ENCODE measurements around the gene NCSTN.
"Not testable (repeated sequence)": the region's sequence is repeated elsewhere in the genome, so short reads cannot be mapped to it uniquely, and the experiment has no call there.

Gene NCSTN

GRCh38 chr1:160373696-160374095, 30.5 kb downstream of the NCSTN start:
- DNase-seq: no peak

GRCh38 chr1:160374306-160375110, 31.3 kb downstream of the NCSTN start:
- no peak for DNase-seq

DNA sequence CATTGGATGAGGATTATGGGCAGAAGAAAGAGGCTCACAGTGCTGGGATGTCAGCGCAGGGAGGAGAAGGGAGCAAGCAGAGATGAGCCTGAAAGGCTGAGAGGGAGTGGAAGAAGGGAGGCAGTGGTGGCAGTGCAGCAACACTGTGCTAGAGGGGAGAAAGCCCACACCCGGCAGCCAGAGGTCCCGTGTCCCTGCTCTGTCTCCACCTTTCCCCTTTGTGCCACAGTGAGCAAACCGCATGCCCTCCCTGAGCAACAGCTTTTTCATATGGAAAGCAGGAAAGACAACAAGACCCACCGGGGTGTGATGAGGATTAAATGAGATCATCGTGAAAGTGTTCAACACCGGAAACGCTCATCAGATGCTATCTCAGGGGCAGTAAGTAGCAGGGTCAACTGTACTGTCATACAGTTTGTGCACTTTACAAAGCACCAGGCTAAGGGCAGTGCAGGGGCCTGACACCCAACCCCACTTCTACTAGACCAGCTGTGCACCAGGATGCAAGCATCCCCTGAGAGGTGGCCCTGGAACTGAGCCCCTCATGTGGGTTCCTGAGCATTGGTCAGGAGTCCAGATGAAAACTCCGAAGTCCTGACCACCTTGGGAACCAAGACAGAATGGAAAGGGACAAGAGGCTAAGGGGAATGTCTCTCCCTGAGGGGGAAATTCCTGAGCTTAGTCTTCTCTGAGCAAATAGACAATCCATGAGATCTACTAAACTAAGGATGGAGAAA, 32.8 kb downstream of the NCSTN start:
- DNase-seq: no peak

GRCh38 chr1:160376525-160377131, 33.4 kb downstream of the NCSTN start:
- no peak for DNase-seq

GRCh38 chr1:160377585-160378206, 34.5 kb downstream of the NCSTN start:
- no peak for DNase-seq

GRCh38 chr1:160384812-160385211, 41.6 kb downstream of the NCSTN start:
- DNase-seq: not testable (repeated sequence)

DNA sequence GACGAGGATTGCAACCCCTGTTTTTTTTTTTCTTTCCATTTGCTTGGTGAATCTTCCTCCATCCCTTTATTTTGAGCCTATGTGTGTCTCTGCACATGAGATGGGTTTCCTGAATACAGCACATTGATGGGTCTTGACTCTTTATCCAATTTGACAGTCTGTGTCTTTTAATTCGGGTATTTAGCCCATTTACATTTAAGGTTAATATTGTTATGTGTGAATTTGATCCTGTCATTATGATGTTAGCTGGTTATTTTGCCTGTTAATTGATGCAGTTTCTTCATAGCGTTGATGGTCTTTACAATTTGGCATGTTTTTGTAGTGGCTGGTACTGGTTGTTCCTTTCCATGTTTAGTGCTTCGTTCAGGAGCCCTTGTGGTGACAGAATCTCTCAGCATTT, 45.2 kb downstream of the NCSTN start:
- DNase-seq: not testable (repeated sequence)

- no peak for DNase-seq
These were observed 51.5 kb downstream of the NCSTN start for GRCh38 chr1:160394673-160395072.

GRCh38 chr1:160397651-160398050, 54.5 kb downstream of the NCSTN start:
- no peak for DNase-seq

DNA sequence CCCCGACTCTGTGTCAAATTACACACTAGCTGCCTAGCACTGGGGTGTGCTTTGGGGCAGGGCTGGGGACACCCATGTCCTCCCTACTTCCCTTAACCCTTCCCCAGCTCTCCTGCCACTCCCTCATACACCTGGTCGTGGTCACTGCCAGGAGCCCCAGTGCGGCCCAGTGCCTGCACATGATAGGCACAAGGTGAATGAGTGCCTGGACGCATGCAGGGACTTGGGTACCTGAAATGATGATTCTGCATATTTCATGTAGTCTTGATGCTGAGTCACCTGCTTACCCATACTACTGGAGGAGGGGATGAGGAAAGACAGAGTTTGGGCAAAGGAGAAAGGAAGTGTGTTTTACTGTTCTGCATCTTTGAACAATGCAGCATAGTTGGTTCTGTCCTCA, 55.6 kb downstream of the NCSTN start:
- DNase-seq: no peak

- DNase-seq: no peak
These were observed 56.5 kb downstream of the NCSTN start for GRCh38 chr1:160399544-160400222.

DNA sequence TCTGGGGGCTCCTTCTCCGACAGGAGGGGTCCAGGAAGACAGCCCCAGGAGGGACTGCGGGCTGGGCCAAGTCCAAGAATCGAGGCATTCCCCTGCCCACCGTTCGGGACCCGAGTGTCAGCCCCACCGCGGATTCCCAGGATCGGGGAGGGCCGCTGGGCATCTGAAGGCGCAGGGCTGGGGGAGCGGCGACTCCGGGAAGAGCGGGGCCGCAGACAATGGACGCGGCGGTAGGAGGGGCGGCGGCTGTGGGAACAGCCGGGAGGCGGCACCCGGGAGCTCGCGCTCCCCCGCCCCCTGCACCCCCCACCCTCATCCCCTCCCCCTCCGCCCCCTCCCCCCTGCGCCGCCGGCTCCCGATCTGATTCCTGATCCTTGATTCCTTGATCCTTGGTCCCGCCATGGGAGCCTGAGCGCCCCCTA, 57.1 kb downstream of the NCSTN start, which contains the start of gene VANGL2:
Gene VANGL2, plus strand, starts transcription at position 342 of the 423 bp plus-strand sequence. CDS start 15,274 bp downstream, outside the sequence.
- DNase-seq: no peak

DNA sequence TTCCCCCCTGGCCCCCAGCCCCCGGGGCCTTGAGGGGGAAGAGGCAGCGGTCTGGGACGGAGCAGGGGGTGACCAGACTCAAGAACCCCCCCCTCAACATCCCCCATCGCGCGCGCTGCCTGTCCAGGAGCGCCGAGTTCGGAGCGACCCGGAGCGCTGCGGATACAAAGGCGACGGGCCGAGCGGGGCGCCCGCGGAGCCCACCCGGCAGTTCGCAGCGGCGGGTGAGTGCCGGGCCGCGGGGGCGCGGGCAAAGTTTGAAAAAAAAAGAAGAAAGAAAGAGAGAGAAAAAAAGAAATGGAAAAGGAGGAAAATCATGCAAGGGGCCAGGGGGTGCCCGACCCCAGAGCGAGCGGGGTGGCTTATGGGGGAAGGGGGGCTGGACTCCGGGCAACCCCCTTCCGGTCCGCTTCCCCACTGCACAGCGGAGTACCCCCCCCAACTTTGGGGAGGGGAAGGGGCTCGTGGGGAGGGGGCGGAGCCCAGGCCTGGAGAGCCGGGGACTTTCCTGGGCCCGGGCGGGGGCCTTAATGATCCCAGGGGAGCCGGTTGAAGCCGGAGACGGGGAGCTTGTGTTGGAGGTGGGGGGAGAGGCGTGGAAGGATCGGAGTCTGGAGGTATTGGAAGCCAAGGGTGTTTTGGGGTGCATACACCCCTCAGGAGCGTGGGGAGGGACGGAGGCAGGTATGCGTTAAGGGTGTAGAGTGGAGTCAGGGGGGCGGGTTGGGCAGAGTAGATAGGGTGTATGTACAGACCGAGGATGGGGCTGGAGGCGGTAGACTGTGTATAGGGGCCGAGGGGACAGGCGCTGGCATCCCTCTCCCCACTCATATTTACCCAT, 57.7 kb downstream of the NCSTN start:
- DNase-seq: no peak

GRCh38 chr1:160401487-160401805, 58.3 kb downstream of the NCSTN start:
- DNase-seq: no peak

GRCh38 chr1:160402001-160402795, 59.0 kb downstream of the NCSTN start:
- no peak for DNase-seq

DNA sequence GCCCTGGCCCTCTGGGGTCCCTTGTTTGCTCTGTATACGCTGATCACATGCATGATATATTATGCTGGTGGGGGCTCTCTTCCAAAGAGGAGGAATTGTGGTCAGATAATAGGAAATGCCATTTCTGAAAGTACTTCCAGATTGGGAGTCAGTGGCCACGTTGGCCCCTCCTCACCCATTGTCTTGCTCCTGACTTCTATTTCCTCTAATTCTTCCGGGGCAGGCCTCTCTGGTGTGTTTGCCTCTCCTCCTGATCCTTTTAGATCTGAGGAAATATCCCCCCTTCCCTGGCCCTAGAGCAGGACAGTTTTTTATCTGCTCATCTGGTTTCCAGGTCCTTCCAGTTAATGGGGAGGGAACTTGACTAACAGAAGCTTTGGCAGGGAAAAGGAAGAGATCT, 60.1 kb downstream of the NCSTN start:
- no peak for DNase-seq

DNA sequence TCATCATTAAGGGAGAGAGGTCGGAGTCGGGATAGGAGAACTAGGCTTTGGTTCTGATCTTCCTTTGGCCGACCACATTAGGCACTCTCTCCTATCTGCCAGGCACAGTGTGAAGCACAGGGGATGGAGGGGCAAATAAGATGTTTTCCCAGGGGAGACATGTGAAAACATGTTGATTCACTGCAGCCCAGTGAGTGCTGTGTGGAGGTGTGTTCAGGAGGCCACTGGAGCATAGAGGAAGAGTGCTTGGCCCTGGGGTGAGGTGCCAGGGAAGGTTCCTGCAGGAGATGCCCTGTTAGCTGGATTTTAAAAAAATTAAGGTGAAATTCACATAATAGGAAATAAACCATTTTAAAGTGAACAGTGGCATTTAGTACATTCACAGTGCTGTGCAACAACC, 60.9 kb downstream of the NCSTN start:
- no peak for DNase-seq

DNA sequence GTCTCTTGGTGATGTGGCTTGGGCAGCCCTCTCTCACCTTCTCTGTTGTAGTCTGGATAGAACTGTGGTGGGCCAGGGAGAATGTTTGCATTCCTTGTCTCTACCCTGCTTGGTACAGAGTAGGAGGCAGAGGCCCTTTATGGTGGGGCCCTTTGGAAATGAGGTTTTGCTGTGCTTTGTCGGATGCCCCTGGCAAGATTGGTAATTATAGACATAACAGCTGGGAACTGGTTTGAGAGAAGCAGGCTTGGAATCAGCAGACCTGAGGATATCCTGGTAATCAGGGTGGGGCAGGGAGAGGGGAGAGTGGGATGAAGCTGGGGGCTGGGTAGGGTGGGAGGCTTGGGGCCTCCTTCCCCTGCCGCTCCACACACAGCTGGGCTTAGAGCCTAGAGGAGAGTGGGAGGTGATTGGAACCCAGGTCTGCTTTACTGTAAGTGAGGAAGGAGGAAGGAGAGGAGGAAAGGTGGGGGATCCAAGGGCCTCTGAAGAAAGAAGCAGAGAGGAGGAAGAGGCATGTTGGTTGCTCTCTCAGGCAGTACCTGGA, 62.2 kb downstream of the NCSTN start:
- no peak for DNase-seq

- DNase-seq: no peak
These were observed 63.2 kb downstream of the NCSTN start for GRCh38 chr1:160406131-160406968.
